AG04449 (cell line): ENCODE results near the gene SMAD4.
"Not testable (repeated sequence)": the region's sequence is repeated elsewhere in the genome, so short reads cannot be mapped to it uniquely, and the experiment has no call there.

Experiments used
- CTCF ChIA-PET: fragments of 350-600 bp; formaldehyde crosslinking; extraction: SDS; loops from one replicate; lab custom pipeline; 2021; ENCODE audit warnings: antibody characterized with exemption; lab: Yijun Ruan, JAX
- POLR2A ChIA-PET: fragments of 400-600, 350-600 bp; formaldehyde crosslinking; extraction: SDS; loops from one replicate; lab custom pipeline; 2020; ENCODE audit warnings: antibody characterized with exemption, inconsistent platforms; lab: Yijun Ruan, JAX
- DNase-seq: peaks from one replicate; pipeline ENCODE4 v3.0.0-alpha.2; 2010; ENCODE audit warnings: low read depth, low spot score
- H3K4me3 ChIP-seq: 2 replicates; pipeline ENCODE4 v1.5.1; 2011; ENCODE audit warnings: low read depth, mild to moderate bottlenecking, control low read depth, low read length
- CTCF ChIP-seq: IDR thresholded peaks from one replicate; pipeline ENCODE4 v1.5.1; 2011; ENCODE audit warnings: mild to moderate bottlenecking, moderate library complexity, low read length, control low read depth, inconsistent platforms; ENCODE audit not compliant: insufficient read depth; ENCODE audit errors: missing control alignments

SMAD4 gene

GRCh38 chr18:50987261-50987660 is 42.8 kb upstream of the SMAD4 start:
- no peak overlapping the region for H3K4me3 ChIP-seq
- TF ChIP-seq CTCF, result no peak
- DNase-seq, result no peak
- POLR2A ChIA-PET, result interaction anchor here (0.7 kb wide), 1 partner anchor 975 kb away, joined by 3 read pairs; no protein-coding TSS in a partner anchor
- CTCF ChIA-PET, result interaction anchor here (1.5 to 2.4 kb wide), 3 partner anchors 13 to 167 kb away, joined by 3 to 7 read pairs (median 3); no protein-coding TSS in a partner anchor

GRCh38 chr18:50989711-50990110 is 40.3 kb upstream of the SMAD4 start:
- ChIA-PET POLR2A (interaction anchor here (0.7 kb wide), 1 partner anchor 111 kb away, joined by 3 read pairs; the partner anchor contains the start of gene ME2), CTCF (no interaction called here)
- no peak for TF ChIP-seq CTCF

GRCh38 chr18:50992351-50992762 is 37.7 kb upstream of the SMAD4 start:
- no peak for TF ChIP-seq CTCF
- no peak for DNase-seq
- no peak overlapping the region for H3K4me3 ChIP-seq
- CTCF ChIA-PET, result interaction anchor here (0.8 kb wide), 1 partner anchor 21 kb away, joined by 3 read pairs; no protein-coding TSS in a partner anchor
- POLR2A ChIA-PET, result no interaction called here

More at GRCh38 chr18:50989711-50990110, 40.3 kb upstream of the SMAD4 start:
- no peak overlapping the region for H3K4me3 ChIP-seq
- no peak for DNase-seq

GRCh38 chr18:50994031-50994430 is 36.0 kb upstream of the SMAD4 start:
- no peak for DNase-seq
- CTCF ChIA-PET, result no interaction called here
- no peak for TF ChIP-seq CTCF
- H3K4me3 ChIP-seq, result no peak overlapping the region
- POLR2A ChIA-PET, result no interaction called here

GRCh38 chr18:51003174-51003573 is 26.8 kb upstream of the SMAD4 start:
- DNase-seq, H3K4me3 ChIP-seq, CTCF ChIA-PET, POLR2A ChIA-PET: not testable (repeated sequence)

- POLR2A ChIA-PET, result no interaction called here
- CTCF ChIA-PET, result no interaction called here
- H3K4me3 ChIP-seq, result no peak overlapping the region
- no peak for TF ChIP-seq CTCF
- DNase-seq, result no peak
Measured at GRCh38 chr18:51006061-51006818, 23.8 kb upstream of the SMAD4 start.
